HEK293 (cell line): ENCODE results near the gene WDPCP.

Experiments
- BCL11A ChIP-seq: fragments of 450-650 bp; formaldehyde crosslinking; IDR thresholded peaks from 2 replicates; pipeline ENCODE4 v1.5.1; 2016; ENCODE audit warnings: low read depth, missing biosample characterization, missing genetic modification characterization
- ELK4 ChIP-seq: IDR thresholded peaks from 2 replicates; pipeline ENCODE4 v1.6.1; 2011; ENCODE audit warnings: mild to moderate bottlenecking, low read depth, low read length, borderline replicate concordance
- ZNF121 ChIP-seq: fragments of 450-650 bp; formaldehyde crosslinking; IDR thresholded peaks from 2 replicates; pipeline ENCODE4 v1.5.1; 2016; ENCODE audit warnings: missing biosample characterization, missing genetic modification characterization
- ZNF132 ChIP-seq: fragments of 450-650 bp; formaldehyde crosslinking; IDR thresholded peaks from 2 replicates; pipeline ENCODE4 v1.5.1; 2017; ENCODE audit warnings: missing biosample characterization, missing genetic modification characterization, borderline replicate concordance
- ZNF274 ChIP-seq, 2 experiments: fragments of 200-500 bp in 1 of 2; fragments of 450-650 bp in 1 of 2; sonication (Bioruptor generic) in 1 of 2; formaldehyde crosslinking in 1 of 2; IDR thresholded peaks; 2 replicates each; pipeline versions ENCODE4 v1.5.1 to v1.6.1; 2014 to 2016; ENCODE audit warnings: borderline replicate concordance in 1 of 2, inconsistent platforms in 1 of 2, low read length in 1 of 2, missing biosample characterization in 1 of 2, missing genetic modification characterization in 1 of 2
- ZNF394 ChIP-seq: fragments of 450-650 bp; formaldehyde crosslinking; IDR thresholded peaks from 2 replicates; pipeline ENCODE4 v1.5.1; 2016; ENCODE audit warnings: missing biosample characterization, missing genetic modification characterization, mild to moderate bottlenecking, moderate library complexity, borderline replicate concordance
- ZNF416 ChIP-seq: fragments of 450-650 bp; formaldehyde crosslinking; IDR thresholded peaks from 2 replicates; pipeline ENCODE4 v1.5.1; 2016; ENCODE audit warnings: missing biosample characterization, missing genetic modification characterization
- ZNF510 ChIP-seq: fragments of 450-650 bp; formaldehyde crosslinking; IDR thresholded peaks from 2 replicates; pipeline ENCODE4 v1.5.1; 2018; ENCODE audit warnings: mild to moderate bottlenecking, missing genetic modification characterization, missing biosample characterization; ENCODE audit not compliant: insufficient replicate concordance
- ZNF530 ChIP-seq: fragments of 450-650 bp; formaldehyde crosslinking; IDR thresholded peaks from 2 replicates; pipeline ENCODE4 v1.5.1; 2016; ENCODE audit warnings: low read depth, missing biosample characterization, missing genetic modification characterization
- ZNF707 ChIP-seq: fragments of 450-650 bp; formaldehyde crosslinking; IDR thresholded peaks from 2 replicates; pipeline ENCODE4 v1.5.1; 2016; ENCODE audit warnings: missing biosample characterization, missing genetic modification characterization
- TF ChIP-seq, protein P1 (sequence below): fragments of 450-650 bp; formaldehyde crosslinking; IDR thresholded peaks from 2 replicates; pipeline ENCODE4 v1.5.1; 2016; ENCODE audit warnings: missing biosample characterization, missing genetic modification characterization
- TF ChIP-seq, protein P2 (sequence below): fragments of 450-650 bp; formaldehyde crosslinking; IDR thresholded peaks from 2 replicates; pipeline ENCODE4 v1.5.1; 2016; ENCODE audit warnings: missing biosample characterization, missing genetic modification characterization, low read depth

- TF ChIP-seq ZNF121 (no peak), ZNF530 (tag by site-specific recombination) (no peak), ZNF394 (tag by site-specific recombination) (no peak), ZNF510 (no peak), ELK4 (no peak), ZNF707 (tag by site-specific recombination) (no peak), BCL11A (tag by site-specific recombination) (no peak), ZNF274 (IDR thresholded peaks at IDR 0.05; ENCODE audit: low read length) (no peak), ZNF274 (tag by site-specific recombination; IDR thresholded peaks at IDR 0.05; ENCODE audit: borderline replicate concordance) (no peak), ZNF416 (tag by site-specific recombination) (no peak), ZNF132 (no peak)
- TF ChIP-seq, protein P1, sequence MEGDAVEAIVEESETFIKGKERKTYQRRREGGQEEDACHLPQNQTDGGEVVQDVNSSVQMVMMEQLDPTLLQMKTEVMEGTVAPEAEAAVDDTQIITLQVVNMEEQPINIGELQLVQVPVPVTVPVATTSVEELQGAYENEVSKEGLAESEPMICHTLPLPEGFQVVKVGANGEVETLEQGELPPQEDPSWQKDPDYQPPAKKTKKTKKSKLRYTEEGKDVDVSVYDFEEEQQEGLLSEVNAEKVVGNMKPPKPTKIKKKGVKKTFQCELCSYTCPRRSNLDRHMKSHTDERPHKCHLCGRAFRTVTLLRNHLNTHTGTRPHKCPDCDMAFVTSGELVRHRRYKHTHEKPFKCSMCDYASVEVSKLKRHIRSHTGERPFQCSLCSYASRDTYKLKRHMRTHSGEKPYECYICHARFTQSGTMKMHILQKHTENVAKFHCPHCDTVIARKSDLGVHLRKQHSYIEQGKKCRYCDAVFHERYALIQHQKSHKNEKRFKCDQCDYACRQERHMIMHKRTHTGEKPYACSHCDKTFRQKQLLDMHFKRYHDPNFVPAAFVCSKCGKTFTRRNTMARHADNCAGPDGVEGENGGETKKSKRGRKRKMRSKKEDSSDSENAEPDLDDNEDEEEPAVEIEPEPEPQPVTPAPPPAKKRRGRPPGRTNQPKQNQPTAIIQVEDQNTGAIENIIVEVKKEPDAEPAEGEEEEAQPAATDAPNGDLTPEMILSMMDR (tag by site-specific recombination) = no peak
- TF ChIP-seq, protein P2, sequence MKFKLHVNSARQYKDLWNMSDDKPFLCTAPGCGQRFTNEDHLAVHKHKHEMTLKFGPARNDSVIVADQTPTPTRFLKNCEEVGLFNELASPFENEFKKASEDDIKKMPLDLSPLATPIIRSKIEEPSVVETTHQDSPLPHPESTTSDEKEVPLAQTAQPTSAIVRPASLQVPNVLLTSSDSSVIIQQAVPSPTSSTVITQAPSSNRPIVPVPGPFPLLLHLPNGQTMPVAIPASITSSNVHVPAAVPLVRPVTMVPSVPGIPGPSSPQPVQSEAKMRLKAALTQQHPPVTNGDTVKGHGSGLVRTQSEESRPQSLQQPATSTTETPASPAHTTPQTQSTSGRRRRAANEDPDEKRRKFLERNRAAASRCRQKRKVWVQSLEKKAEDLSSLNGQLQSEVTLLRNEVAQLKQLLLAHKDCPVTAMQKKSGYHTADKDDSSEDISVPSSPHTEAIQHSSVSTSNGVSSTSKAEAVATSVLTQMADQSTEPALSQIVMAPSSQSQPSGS (tag by site-specific recombination) = no peak
These were observed 65.3 kb downstream of the WDPCP start for GRCh38 chr2:63522950-63523349.
